Midbrain (tissue), 1 donor: ENCODE results near the gene LILRA5.
"Not testable (repeated sequence)": the region's sequence is repeated elsewhere in the genome, so short reads cannot be mapped to it uniquely, and the experiment has no call there.

ENCODE experiments used
- DNase-seq: peaks from one replicate; lab custom pipeline; 2025; lab: John Stamatoyannopoulos, UW

Gene LILRA5

GRCh38 chr19:54302257-54302656, 10.7 kb downstream of the LILRA5 start:
- peak; percentile 2 for DNase-seq

- no peak for DNase-seq
These were observed 13.5 kb downstream of the LILRA5 start for GRCh38 chr19:54299515-54299914.

- no peak for DNase-seq
These were observed 13.9 kb downstream of the LILRA5 start for GRCh38 chr19:54299126-54299498.

GRCh38 chr19:54298357-54299125, 14.4 kb downstream of the LILRA5 start:
- DNase-seq: no peak

- no peak for DNase-seq
These were observed 15.1 kb downstream of the LILRA5 start for GRCh38 chr19:54297759-54298305.

- DNase-seq: no peak
These were observed 18.4 kb downstream of the LILRA5 start for GRCh38 chr19:54294539-54294938.

- DNase-seq: not testable (repeated sequence)
These were observed 23.8 kb downstream of the LILRA5 start for GRCh38 chr19:54289160-54289559.

- DNase-seq: no peak
These were observed 25.5 kb downstream of the LILRA5 start for GRCh38 chr19:54287456-54287855.

- not testable (repeated sequence) for DNase-seq
These were observed 26.7 kb downstream of the LILRA5 start for GRCh38 chr19:54286283-54286682.

GRCh38 chr19:54285427-54286056, 27.4 kb downstream of the LILRA5 start:
- not testable (repeated sequence) for DNase-seq

GRCh38 chr19:54282686-54283470, 30.1 kb downstream of the LILRA5 start:
- no peak for DNase-seq

GRCh38 chr19:54281729-54282075, 31.3 kb downstream of the LILRA5 start:
- not testable (repeated sequence) for DNase-seq

GRCh38 chr19:54281007-54281728, 31.8 kb downstream of the LILRA5 start, which contains the start of gene LILRB2:
TSS of gene LILRB2 (minus strand) at chr19:54281110. CDS start at chr19:54280496, 614 bp downstream.
- no peak for DNase-seq

GRCh38 chr19:54280441-54280840, 32.5 kb downstream of the LILRA5 start:
- DNase-seq: not testable (repeated sequence)

- DNase-seq: not testable (repeated sequence)
These were observed 32.9 kb downstream of the LILRA5 start for GRCh38 chr19:54280025-54280424.

- no peak for DNase-seq
These were observed 33.5 kb downstream of the LILRA5 start for GRCh38 chr19:54279406-54279962.

- DNase-seq: not testable (repeated sequence)
These were observed 34.3 kb downstream of the LILRA5 start for GRCh38 chr19:54278571-54279195.

GRCh38 chr19:54278056-54278455, 34.9 kb downstream of the LILRA5 start:
- not testable (repeated sequence) for DNase-seq

- DNase-seq: not testable (repeated sequence)
These were observed 35.8 kb downstream of the LILRA5 start for GRCh38 chr19:54277111-54277615.

GRCh38 chr19:54275951-54276350, 37.0 kb downstream of the LILRA5 start:
- DNase-seq: no peak

GRCh38 chr19:54274516-54274915, 38.5 kb downstream of the LILRA5 start:
- DNase-seq: not testable (repeated sequence)
